Activated naive CD8-positive, alpha-beta T cell treated with anti-CD3 and anti-CD28 coated beads for 36 hours (primary cell): ENCODE measurements around the gene RAI1. TPM values are rescaled to one million over a fixed set of nuclear protein-coding genes. Genes with fewer than 3 reads are reported as not detected.

Experiments used
- DNase-seq: peaks from one replicate; pipeline ENCODE4 v3.0.0; 2021
- H3K27ac Mint-ChIP-seq: one replicate; pipeline ENCODE4 v1.8.0; 2022; ENCODE audit warnings: mild to moderate bottlenecking, moderate library complexity, mixed read lengths
- H3K27me3 Mint-ChIP-seq: one replicate; pipeline ENCODE4 v1.8.0; 2022; ENCODE audit warnings: mild to moderate bottlenecking, mixed read lengths
- H3K36me3 Mint-ChIP-seq: one replicate; pipeline ENCODE4 v1.8.0; 2021; ENCODE audit warnings: mild to moderate bottlenecking, mixed read lengths
- H3K4me1 Mint-ChIP-seq: one replicate; pipeline ENCODE4 v1.8.0; 2021; ENCODE audit warnings: mixed read lengths
- H3K4me3 Mint-ChIP-seq: one replicate; pipeline ENCODE4 v1.8.0; 2022; ENCODE audit warnings: mild to moderate bottlenecking, moderate library complexity, mixed read lengths
- H3K9me3 Mint-ChIP-seq: one replicate; pipeline ENCODE4 v1.8.0; 2022; ENCODE audit warnings: mixed read lengths
- total RNA-seq, 2 experiments: library from RNA; stranded (reverse); gene quantifications; one replicate each; pipeline ENCODE4 v1.2.3, GENCODE V29; 2021

The RAI1 gene
- total RNA-seq, 2 experiments from 2014 or later: 19.6 to 21.1 TPM

- Mint-ChIP-seq H3K9me3 (no peaks in the 10 kb centered on the region), H3K27ac (no peak overlapping the region), H3K4me3 (peak overlapping the region; percentile 60), H3K4me1 (peaks cover 47% of the 10 kb centered on the region), H3K27me3 (no peaks in the 10 kb centered on the region), H3K36me3 (no peaks in the 10 kb centered on the region)
- DNase-seq: no peak
Observed at GRCh38 chr17:17722081-17722905, 41.0 kb downstream of the RAI1 start.

GRCh38 chr17:17722906-17723353, 41.7 kb downstream of the RAI1 start:
- no peak for DNase-seq
- H3K36me3 Mint-ChIP-seq: no peaks in the 10 kb centered on the region
- H3K27ac Mint-ChIP-seq: no peak overlapping the region
- H3K9me3 Mint-ChIP-seq: no peaks in the 10 kb centered on the region
- H3K4me3 Mint-ChIP-seq: peak overlapping the region; percentile 60
- peaks cover 40% of the 10 kb centered on the region for H3K4me1 Mint-ChIP-seq
- H3K27me3 Mint-ChIP-seq: no peaks in the 10 kb centered on the region

- peak overlapping the region; percentile 65 for H3K27ac Mint-ChIP-seq
- H3K36me3 Mint-ChIP-seq: no peaks in the 10 kb centered on the region
- peak overlapping the region; percentile 87 for H3K4me3 Mint-ChIP-seq
- peak; percentile 50 for DNase-seq
- H3K9me3 Mint-ChIP-seq: no peaks in the 10 kb centered on the region
- no peaks in the 10 kb centered on the region for H3K27me3 Mint-ChIP-seq
- H3K4me1 Mint-ChIP-seq: peaks cover 35% of the 10 kb centered on the region
Observed at GRCh38 chr17:17723354-17724261, 42.4 kb downstream of the RAI1 start.

- Mint-ChIP-seq H3K36me3 (no peaks in the 10 kb centered on the region), H3K9me3 (no peaks in the 10 kb centered on the region), H3K4me3 (peak overlapping the region; percentile 76), H3K27ac (no peak overlapping the region), H3K27me3 (no peaks in the 10 kb centered on the region), H3K4me1 (peaks cover 38% of the 10 kb centered on the region)
- DNase-seq: peak; percentile 43
Observed at GRCh38 chr17:17724307-17725010, 43.2 kb downstream of the RAI1 start.

- Mint-ChIP-seq H3K9me3 (no peaks in the 10 kb centered on the region), H3K4me1 (peaks cover 42% of the 10 kb centered on the region), H3K27me3 (no peaks in the 10 kb centered on the region), H3K36me3 (no peaks in the 10 kb centered on the region), H3K27ac (peak overlapping the region; percentile 29), H3K4me3 (peak overlapping the region; percentile 51)
- no peak for DNase-seq
Observed at GRCh38 chr17:17725011-17725751, 43.9 kb downstream of the RAI1 start.

GRCh38 chr17:17725752-17726457, 44.6 kb downstream of the RAI1 start:
- H3K4me1 Mint-ChIP-seq: peaks cover 42% of the 10 kb centered on the region
- DNase-seq: no peak
- H3K4me3 Mint-ChIP-seq: no peak overlapping the region
- H3K27ac Mint-ChIP-seq: no peak overlapping the region
- no peaks in the 10 kb centered on the region for H3K36me3 Mint-ChIP-seq
- no peaks in the 10 kb centered on the region for H3K9me3 Mint-ChIP-seq
- no peaks in the 10 kb centered on the region for H3K27me3 Mint-ChIP-seq

- DNase-seq: no peak
- Mint-ChIP-seq H3K36me3 (no peaks in the 10 kb centered on the region), H3K27me3 (no peaks in the 10 kb centered on the region), H3K9me3 (no peaks in the 10 kb centered on the region), H3K4me3 (no peak overlapping the region), H3K4me1 (peaks cover 42% of the 10 kb centered on the region), H3K27ac (no peak overlapping the region)
Observed at GRCh38 chr17:17726458-17727060, 45.3 kb downstream of the RAI1 start.

GRCh38 chr17:17727111-17727659, 45.9 kb downstream of the RAI1 start:
- DNase-seq: no peak
- Mint-ChIP-seq H3K27ac (no peak overlapping the region), H3K27me3 (no peaks in the 10 kb centered on the region), H3K4me3 (no peak overlapping the region), H3K4me1 (peaks cover 39% of the 10 kb centered on the region), H3K9me3 (no peaks in the 10 kb centered on the region), H3K36me3 (no peaks in the 10 kb centered on the region)

- DNase-seq: no peak
- peaks cover 34% of the 10 kb centered on the region for H3K4me1 Mint-ChIP-seq
- no peaks in the 10 kb centered on the region for H3K36me3 Mint-ChIP-seq
- H3K9me3 Mint-ChIP-seq: no peaks in the 10 kb centered on the region
- no peaks in the 10 kb centered on the region for H3K27me3 Mint-ChIP-seq
- H3K4me3 Mint-ChIP-seq: no peak overlapping the region
- H3K27ac Mint-ChIP-seq: no peak overlapping the region
Observed at GRCh38 chr17:17728146-17728545, 46.9 kb downstream of the RAI1 start.

GRCh38 chr17:17728550-17729251, 47.4 kb downstream of the RAI1 start:
- no peak for DNase-seq
- H3K27me3 Mint-ChIP-seq: no peaks in the 10 kb centered on the region
- H3K27ac Mint-ChIP-seq: no peak overlapping the region
- H3K4me1 Mint-ChIP-seq: peaks cover 34% of the 10 kb centered on the region
- H3K36me3 Mint-ChIP-seq: no peaks in the 10 kb centered on the region
- H3K4me3 Mint-ChIP-seq: no peak overlapping the region
- no peaks in the 10 kb centered on the region for H3K9me3 Mint-ChIP-seq

GRCh38 chr17:17729620-17730249, 48.5 kb downstream of the RAI1 start:
- Mint-ChIP-seq H3K9me3 (no peaks in the 10 kb centered on the region), H3K4me3 (no peak overlapping the region), H3K4me1 (peaks cover 32% of the 10 kb centered on the region), H3K27me3 (no peaks in the 10 kb centered on the region), H3K27ac (no peak overlapping the region), H3K36me3 (no peaks in the 10 kb centered on the region)
- peak; percentile 51 for DNase-seq

GRCh38 chr17:17730250-17730935, 49.1 kb downstream of the RAI1 start:
- Mint-ChIP-seq H3K27ac (no peak overlapping the region), H3K4me1 (peaks cover 31% of the 10 kb centered on the region), H3K4me3 (no peak overlapping the region), H3K27me3 (no peaks in the 10 kb centered on the region), H3K36me3 (no peaks in the 10 kb centered on the region), H3K9me3 (no peaks in the 10 kb centered on the region)
- no peak for DNase-seq
